Tibial nerve (tissue), 4 donors: Measurements from ENCODE around the gene ZNF786. TPM values are rescaled to one million over a fixed set of nuclear protein-coding genes. Genes with fewer than 3 reads are reported as not detected.
"Not testable (repeated sequence)": the region's sequence is repeated elsewhere in the genome, so short reads cannot be mapped to it uniquely, and the experiment has no call there.

Source experiments
- DNase-seq, 2 donors: peaks; one replicate each; pipeline ENCODE4 v3.0.0-alpha.2; 2019; ENCODE audit warnings: low spot score in 2 of 2
- H3K27ac ChIP-seq, 4 donors: fragments of 200-600 bp; sonication (generic) in 3 of 4; one replicate each; pipeline ENCODE4 v1.5.1; 2017 to 2019; ENCODE audit warnings: mild to moderate bottlenecking in 1 of 4
- H3K27me3 ChIP-seq, 2 donors: fragments of 200-600 bp; sonication (generic) in 1 of 2; one replicate each; pipeline versions ENCODE4 v1.5.1 to v1.6.0; 2017 to 2019
- H3K36me3 ChIP-seq, 3 donors: fragments of 200-600 bp; sonication (generic); one replicate each; pipeline ENCODE4 v1.5.1; 2018 to 2019
- H3K4me1 ChIP-seq, 4 donors: fragments of 200-600 bp; sonication (generic) in 3 of 4; one replicate each; pipeline ENCODE4 v1.5.1; 2017 to 2019
- H3K4me3 ChIP-seq, 4 donors: fragments of 200-600 bp; sonication (generic) in 3 of 4; one replicate each; pipeline ENCODE4 v1.5.1; 2017 to 2019; ENCODE audit warnings: mild to moderate bottlenecking in 1 of 4, moderate library complexity in 1 of 4
- H3K9me3 ChIP-seq, 4 donors: fragments of 200-600 bp; sonication (generic) in 3 of 4; one replicate each; pipeline ENCODE4 v1.5.1; 2017 to 2019
- CTCF ChIP-seq, 5 experiments: fragments of 200-600 bp in 3 of 5; fragments of 450-650 bp in 2 of 5; sonication (generic) in 3 of 5; IDR thresholded peaks; one replicate each; pipeline ENCODE4 v1.5.1; 2016 to 2019; ENCODE audit warnings: antibody characterized with exemption in 5 of 5, mild to moderate bottlenecking in 3 of 5, moderate library complexity in 2 of 5
- EP300 ChIP-seq, 2 donors: sonication (generic); formaldehyde crosslinking; IDR thresholded peaks; one replicate each; pipeline ENCODE4 v1.6.1; 2017; ENCODE audit warnings: antibody characterized with exemption in 2 of 2, mild to moderate bottlenecking in 1 of 2
- POLR2A ChIP-seq, 2 donors: fragments of 450-650 bp; IDR thresholded peaks; one replicate each; pipeline ENCODE4 v1.6.1; 2017; ENCODE audit warnings: antibody characterized with exemption in 2 of 2, mild to moderate bottlenecking in 2 of 2, moderate library complexity in 2 of 2
- WGBS, 2 donors: methylation state at CpG; one replicate each; pipeline ENCODE4 v1.1.5; 2018; 5-methylcytosine and 5-hydroxymethylcytosine counted together
- total RNA-seq, 4 donors: library from RNA; depleted of rRNA; stranded (reverse); fragments of >200 nt; gene quantifications; one replicate each; pipeline ENCODE4 v1.1.0, GENCODE V29; 2016

Gene ZNF786
- total RNA-seq, 4 donors from 2014 or later: 6.9 to 9.0 (median 8.5) TPM

- H3K4me3 ChIP-seq: no peak overlapping the region
- DNase-seq: no peak
- no peaks in the 10 kb centered on the region for H3K27me3 ChIP-seq
- H3K4me1 ChIP-seq: no peaks in the 10 kb centered on the region
- TF ChIP-seq POLR2A (IDR thresholded peaks at IDR 0.05): no peak
- TF ChIP-seq CTCF (IDR thresholded peaks at IDR 0.05): no peak
- TF ChIP-seq EP300 (IDR thresholded peaks at IDR 0.05): no peak
- H3K27ac ChIP-seq: no peak overlapping the region
- no peaks in the 10 kb centered on the region for H3K36me3 ChIP-seq
- H3K9me3 ChIP-seq: no peaks in the 10 kb centered on the region
- WGBS, 2 donors: 90 to 92% methylated on average over 3 of the region's 3 CpGs
These were observed 41.7 kb downstream of the ZNF786 start for GRCh38 chr7:149048805-149049204.

- 97 to 98% methylated on average over 2 of the region's 2 CpGs for WGBS, 2 donors
- Histone ChIP-seq H3K27me3 (no peaks in the 10 kb centered on the region), H3K36me3 (no peaks in the 10 kb centered on the region), H3K27ac (no peak overlapping the region), H3K4me3 (no peak overlapping the region), H3K9me3 (no peaks in the 10 kb centered on the region), H3K4me1 (no peaks in the 10 kb centered on the region)
- TF ChIP-seq POLR2A (IDR thresholded peaks at IDR 0.05): no peak
- TF ChIP-seq CTCF (IDR thresholded peaks at IDR 0.05): no peak
- TF ChIP-seq EP300 (IDR thresholded peaks at IDR 0.05): no peak
- no peak for DNase-seq
These were observed 44.1 kb downstream of the ZNF786 start for GRCh38 chr7:149046416-149046815.

DNA sequence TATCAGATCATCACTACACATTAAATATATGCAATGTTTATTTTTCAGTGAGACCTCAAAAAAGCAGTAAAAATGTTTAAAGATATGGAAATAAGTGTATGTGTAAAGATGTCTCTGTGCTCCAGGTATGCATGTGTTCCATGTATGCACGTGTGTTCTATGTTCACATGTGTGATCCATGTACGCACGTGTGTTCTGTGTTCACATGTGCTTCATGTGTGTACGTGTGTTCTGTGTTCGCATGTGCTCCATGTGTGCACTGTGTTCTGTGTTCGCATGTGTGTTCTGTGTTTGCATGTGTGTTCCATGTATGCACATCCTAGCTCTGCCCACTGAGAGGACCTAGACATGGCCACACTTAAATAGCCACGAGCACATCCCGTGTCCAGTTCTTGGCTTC lies 46.6 kb downstream of the ZNF786 start:
- no peak overlapping the region for H3K27ac ChIP-seq
- no peak for DNase-seq
- TF ChIP-seq CTCF (IDR thresholded peaks at IDR 0.05): no peak
- TF ChIP-seq EP300 (IDR thresholded peaks at IDR 0.05): no peak
- TF ChIP-seq POLR2A (IDR thresholded peaks at IDR 0.05): no peak
- H3K4me1 ChIP-seq: no peaks in the 10 kb centered on the region
- WGBS, 2 donors: 88 to 89% methylated on average over 8 of the region's 8 CpGs
- no peaks in the 10 kb centered on the region for H3K9me3 ChIP-seq
- H3K36me3 ChIP-seq: no peaks in the 10 kb centered on the region
- H3K27me3 ChIP-seq: no peaks in the 10 kb centered on the region
- H3K4me3 ChIP-seq: no peak overlapping the region

DNA sequence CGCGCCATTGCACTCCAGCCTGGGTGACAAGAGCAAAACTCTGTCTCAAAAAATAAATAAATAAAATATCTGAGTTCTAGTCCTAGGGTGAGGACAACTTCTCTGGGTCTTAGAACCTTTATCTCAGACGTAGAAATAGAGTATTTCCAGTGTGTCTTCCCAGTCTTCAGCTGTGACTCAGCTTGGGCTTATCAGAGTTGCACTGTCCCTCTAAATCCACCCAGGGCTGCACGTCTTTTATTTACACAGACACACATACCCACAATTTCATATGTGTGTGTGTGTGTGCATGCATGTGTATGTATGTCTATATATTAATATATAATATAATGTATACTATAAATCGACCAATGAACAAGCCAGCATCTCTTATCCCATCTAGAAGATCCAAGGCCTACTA lies 49.2 kb downstream of the ZNF786 start:
- Histone ChIP-seq H3K9me3 (peaks cover 0 to 6% (median 0%) of the 10 kb centered on the region in 4 donors), H3K4me3 (no peak overlapping the region), H3K36me3 (no peaks in the 10 kb centered on the region), H3K27ac (no peak overlapping the region), H3K4me1 (no peaks in the 10 kb centered on the region), H3K27me3 (no peaks in the 10 kb centered on the region)
- WGBS, 2 donors: 71 to 79% methylated on average over 5 of the region's 5 CpGs
- no peak for TF ChIP-seq POLR2A (IDR thresholded peaks at IDR 0.05)
- no peak for TF ChIP-seq CTCF (IDR thresholded peaks at IDR 0.05)
- TF ChIP-seq EP300 (IDR thresholded peaks at IDR 0.05): no peak
- DNase-seq: no peak

GRCh38 chr7:149038641-149039040 lies 51.9 kb downstream of the ZNF786 start:
- H3K36me3 ChIP-seq, H3K27ac ChIP-seq, DNase-seq, H3K4me1 ChIP-seq, H3K9me3 ChIP-seq, H3K27me3 ChIP-seq, H3K4me3 ChIP-seq: not testable (repeated sequence)
- WGBS, 2 donors: 93 to 96% methylated on average over 15 to 32 of the region's 32 CpGs

GRCh38 chr7:149036676-149037075 lies 53.8 kb downstream of the ZNF786 start:
- Histone ChIP-seq H3K27ac (no peak overlapping the region), H3K36me3 (no peaks in the 10 kb centered on the region), H3K4me1 (no peaks in the 10 kb centered on the region), H3K9me3 (peaks cover 0 to 6% (median 0%) of the 10 kb centered on the region in 4 donors), H3K27me3 (no peaks in the 10 kb centered on the region), H3K4me3 (no peak overlapping the region)
- TF ChIP-seq CTCF (IDR thresholded peaks at IDR 0.05) (no peak), EP300 (IDR thresholded peaks at IDR 0.05) (no peak)
- WGBS, 2 donors: 96 to 100% methylated on average over 1 of the region's 1 CpG
- no peak for DNase-seq
